H9 (cell line): Measurements from ENCODE around the gene HOXD10. TPM values are rescaled to one million over a fixed set of nuclear protein-coding genes. Genes with fewer than 3 reads are reported as not detected.

Source experiments
- DNase-seq: peaks from one replicate; pipeline ENCODE4 v3.0.0-alpha.2; 2017
- H2AFZ ChIP-seq: one replicate; pipeline ENCODE4 v1.6.1; 2013; ENCODE audit warnings: mild to moderate bottlenecking, low read length, control low read depth, moderate library complexity
- H2AK5ac ChIP-seq: 2 replicates; pipeline ENCODE4 v1.6.1; 2013; ENCODE audit warnings: low read length, control low read depth, mixed read lengths; ENCODE audit not compliant: insufficient read length
- H2BK120ac ChIP-seq: one replicate; pipeline ENCODE4 v1.6.1; 2013; ENCODE audit warnings: low read depth, mild to moderate bottlenecking, low read length, control low read depth, inconsistent platforms; ENCODE audit not compliant: poor library complexity, severe bottlenecking
- H2BK12ac ChIP-seq: 2 replicates; pipeline ENCODE4 v1.6.1; 2013; ENCODE audit warnings: low read length, control low read depth, mixed read lengths, low read depth; ENCODE audit not compliant: insufficient read length
- H2BK15ac ChIP-seq: 2 replicates; pipeline ENCODE4 v1.6.1; 2013; ENCODE audit warnings: low read depth, low read length, control low read depth
- H2BK20ac ChIP-seq: one replicate; pipeline ENCODE4 v1.6.1; 2013; ENCODE audit warnings: low read depth, mild to moderate bottlenecking, low read length, control low read depth, inconsistent platforms; ENCODE audit not compliant: poor library complexity, severe bottlenecking
- H2BK5ac ChIP-seq: 2 replicates; pipeline ENCODE4 v1.6.1; 2013; ENCODE audit warnings: low read length, control low read depth, mixed read lengths; ENCODE audit not compliant: insufficient read length
- H3K14ac ChIP-seq: 2 replicates; pipeline ENCODE4 v1.6.1; 2013; ENCODE audit warnings: low read length, control low read depth; ENCODE audit not compliant: insufficient read depth
- H3K18ac ChIP-seq: 2 replicates; pipeline ENCODE4 v1.6.1; 2013; ENCODE audit warnings: low read depth, mild to moderate bottlenecking, mixed read lengths, low read length, control low read depth; ENCODE audit not compliant: insufficient read length
- H3K23ac ChIP-seq: 2 replicates; pipeline ENCODE4 v1.6.1; 2013; ENCODE audit warnings: low read length, control low read depth, mixed read lengths, low read depth; ENCODE audit not compliant: insufficient read length
- H3K23me2 ChIP-seq: 2 replicates; pipeline ENCODE4 v1.6.1; 2013; ENCODE audit warnings: low read depth, mild to moderate bottlenecking, mixed read lengths, low read length, control low read depth; ENCODE audit not compliant: insufficient read length, poor library complexity, severe bottlenecking
- H3K27ac ChIP-seq: 2 replicates; pipeline ENCODE4 v1.5.1; 2013; ENCODE audit warnings: low read length, control low read depth, mixed read lengths, low read depth; ENCODE audit not compliant: insufficient read length
- H3K27me3 ChIP-seq: 2 replicates; pipeline ENCODE4 v1.6.1; 2013; ENCODE audit warnings: low read length, control low read depth, inconsistent platforms; ENCODE audit not compliant: insufficient read depth
- H3K4ac ChIP-seq: 2 replicates; pipeline ENCODE4 v1.6.1; 2013; ENCODE audit warnings: low read depth, mild to moderate bottlenecking, control low read depth, inconsistent platforms, low read length, moderate library complexity
- H3K4me1 ChIP-seq: 2 replicates; pipeline ENCODE4 v1.6.1; 2013; ENCODE audit warnings: low read length, control low read depth, inconsistent platforms; ENCODE audit not compliant: insufficient read depth
- H3K4me2 ChIP-seq: 2 replicates; pipeline ENCODE4 v1.6.1; 2013; ENCODE audit warnings: low read length, control low read depth, mixed read lengths; ENCODE audit not compliant: insufficient read length, insufficient read depth
- H3K56ac ChIP-seq: 2 replicates; pipeline ENCODE4 v1.6.1; 2013; ENCODE audit warnings: low read depth, mild to moderate bottlenecking, mixed read lengths, low read length, control low read depth; ENCODE audit not compliant: insufficient read length
- H3K79me1 ChIP-seq: 2 replicates; pipeline ENCODE4 v1.6.1; 2013; ENCODE audit warnings: low read depth, mild to moderate bottlenecking, moderate library complexity, low read length, control low read depth, inconsistent platforms; ENCODE audit not compliant: insufficient read depth, poor library complexity, severe bottlenecking
- H3K79me2 ChIP-seq: 2 replicates; pipeline ENCODE4 v1.6.1; 2013; ENCODE audit warnings: low read length, control low read depth, inconsistent platforms; ENCODE audit not compliant: insufficient read depth
- H3K9ac ChIP-seq: 2 replicates; pipeline ENCODE4 v1.6.1; 2013; ENCODE audit warnings: low read length, control low read depth, mixed read lengths; ENCODE audit not compliant: insufficient read length; ENCODE audit errors: extremely low read depth
- H3K9me3 ChIP-seq: one replicate; pipeline ENCODE4 v1.6.1; 2013; ENCODE audit warnings: low read depth, low read length, inconsistent platforms; ENCODE audit not compliant: control insufficient read depth
- H3T11ph ChIP-seq: one replicate; pipeline ENCODE4 v1.6.1; 2013; ENCODE audit warnings: mild to moderate bottlenecking, low read length, control low read depth, inconsistent platforms
- H4K20me1 ChIP-seq: one replicate; pipeline ENCODE4 v1.6.1; 2013; ENCODE audit not compliant: control insufficient read depth, insufficient read length, insufficient read depth
- H4K5ac ChIP-seq: 2 replicates; pipeline ENCODE4 v1.6.1; 2013; ENCODE audit warnings: low read depth, mild to moderate bottlenecking, mixed read lengths, low read length, control low read depth; ENCODE audit not compliant: insufficient read length
- H4K8ac ChIP-seq: replicated peaks from 2 replicates; pipeline ENCODE4 v1.6.1; 2013; ENCODE audit warnings: low read length, control low read depth, mixed read lengths, low read depth; ENCODE audit not compliant: insufficient read length
- H4K91ac ChIP-seq: 2 replicates; pipeline ENCODE4 v1.6.1; 2013; ENCODE audit warnings: low read depth, mild to moderate bottlenecking, moderate library complexity, mixed read lengths, low read length, control low read depth; ENCODE audit not compliant: insufficient read length
- H3K27ac Mint-ChIP-seq, 3 experiments: 2 replicates in 2 of 3; 3 replicates in 1 of 3; pipeline ENCODE4 v1.8.0; 2020 to 2021; ENCODE audit warnings: mixed read lengths in 3 of 3, mild to moderate bottlenecking in 1 of 3, moderate library complexity in 1 of 3
- H3K27me3 Mint-ChIP-seq: 2 replicates; pipeline ENCODE4 v1.8.0; 2021; ENCODE audit warnings: low read depth, mild to moderate bottlenecking, moderate library complexity, mixed read lengths
- H3K36me3 Mint-ChIP-seq, 3 experiments: 2 replicates in 2 of 3; 3 replicates in 1 of 3; pipeline ENCODE4 v1.8.0; 2020 to 2021; ENCODE audit warnings: low read depth in 3 of 3, mixed read lengths in 3 of 3; ENCODE audit not compliant: insufficient read depth in 1 of 3
- H3K4me1 Mint-ChIP-seq, 2 experiments: 2 replicates each; pipeline ENCODE4 v1.8.0; 2020; ENCODE audit warnings: mixed read lengths in 2 of 2
- H3K4me3 Mint-ChIP-seq, 2 experiments: 2 replicates in 1 of 2; 3 replicates in 1 of 2; pipeline ENCODE4 v1.8.0; 2020 to 2021; ENCODE audit warnings: mild to moderate bottlenecking in 2 of 2, mixed read lengths in 2 of 2, moderate library complexity in 1 of 2
- H3K9me3 Mint-ChIP-seq, 2 experiments: 2 replicates in 1 of 2; 3 replicates in 1 of 2; pipeline ENCODE4 v1.8.0; 2020; ENCODE audit warnings: mild to moderate bottlenecking in 2 of 2, mixed read lengths in 2 of 2, moderate library complexity in 1 of 2
- CTCF ChIP-seq: fragments of 200-600 bp; sonication (generic); conservative IDR thresholded peaks from 3 replicates; pipeline ENCODE4 v1.8.0; 2021; ENCODE audit warnings: antibody characterized with exemption, mild to moderate bottlenecking
- WGBS: extraction: QIAGEN DNeasy Blood & Tissue Kit; methylation state at CpG from one replicate; pipeline ENCODE4 v1.1.7; 2013; ENCODE audit warnings: missing lambda C conversion rate, low lambda C conversion rate, mixed read lengths; ENCODE audit not compliant: insufficient read length; ENCODE audit errors: extremely low coverage; 5-methylcytosine and 5-hydroxymethylcytosine counted together
- total RNA-seq: library from RNA; stranded (reverse); gene quantifications from 2 replicates; pipeline ENCODE4 v1.2.1, GENCODE V29; 2021

The HOXD10 gene
- total RNA-seq, 1 experiment from 2014 or later, result not detected

DNA sequence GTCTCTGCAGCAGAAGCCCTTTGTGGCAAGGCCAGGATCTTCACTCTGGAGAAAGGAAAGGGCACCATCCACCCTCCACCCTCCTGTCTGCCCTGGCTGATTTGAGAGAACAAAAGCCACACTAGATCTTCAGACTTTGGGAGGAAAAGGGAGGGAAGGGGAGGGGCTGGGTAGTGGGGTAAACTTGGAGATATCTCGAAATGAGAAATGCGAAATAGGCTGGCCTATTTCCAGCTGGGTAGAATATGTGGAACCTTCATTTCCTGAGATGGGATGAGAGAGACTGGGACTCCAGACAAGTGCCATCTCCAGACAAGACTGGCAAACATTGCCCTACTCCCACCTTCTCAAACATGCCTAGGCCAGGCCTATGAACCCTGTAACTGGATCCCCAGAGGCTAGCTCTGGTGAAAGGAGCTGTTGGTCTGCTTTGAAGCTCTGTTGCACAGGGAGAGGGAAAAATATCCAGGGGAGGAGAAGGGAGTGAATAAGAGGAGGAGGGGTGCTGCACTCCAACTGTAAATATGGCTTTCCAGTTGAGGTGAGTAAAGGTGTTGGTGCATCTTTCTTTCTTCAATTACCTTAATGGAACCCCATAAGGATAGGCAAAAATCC, 15.3 kb upstream of the HOXD10 start:
- Histone ChIP-seq H3K23ac (no peak overlapping the region), H2BK12ac (no peak overlapping the region), H2BK15ac (no peak overlapping the region), H4K5ac (no peak overlapping the region), H3K23me2 (peaks cover 5% of the 10 kb centered on the region), H3K9me3 (no peaks in the 10 kb centered on the region), H2BK5ac (no peak overlapping the region), H3K79me2 (no peaks in the 10 kb centered on the region), H3K56ac (no peak overlapping the region), H3K9ac (no peak overlapping the region), H3K4me2 (no peak overlapping the region), H2AK5ac (no peak overlapping the region), H3K14ac (no peak overlapping the region), H3K79me1 (no peaks in the 10 kb centered on the region), H3K18ac (no peak overlapping the region), H3K27ac (no peak overlapping the region), H3K4me1 (peaks cover 3% of the 10 kb centered on the region; the same call in 1 of the 2 replicates), H4K8ac (no peak overlapping the region), H3K4ac (no peak overlapping the region), H4K91ac (no peak overlapping the region), H4K20me1 (no peaks in the 10 kb centered on the region), H2BK120ac (no peak overlapping the region), H2AFZ (no peak overlapping the region), H3T11ph (no peak overlapping the region), H2BK20ac (no peak overlapping the region), H3K27me3 (peaks cover 90% of the 10 kb centered on the region)
- Mint-ChIP-seq H3K27ac (no peak overlapping the region), H3K4me1 (peaks cover 32 to 50% of the 10 kb centered on the region in 2 experiments), H3K27me3 (peaks cover 99% of the 10 kb centered on the region), H3K36me3 (no peaks in the 10 kb centered on the region; a peak in 2 of 7 replicates), H3K4me3 (no peak overlapping the region), H3K9me3 (peaks cover 5 to 23% of the 10 kb centered on the region in 2 experiments)
- no peak for TF ChIP-seq CTCF
- DNase-seq, result no peak
- no CpG with 5 or more reads among the region's 2 CpGs for WGBS
